ENCODE results near the gene NKAIN1.
"Not testable (repeated sequence)": the region's sequence is repeated elsewhere in the genome, so short reads cannot be mapped to it uniquely, and the experiment has no call there.

Gene NKAIN1

DNA sequence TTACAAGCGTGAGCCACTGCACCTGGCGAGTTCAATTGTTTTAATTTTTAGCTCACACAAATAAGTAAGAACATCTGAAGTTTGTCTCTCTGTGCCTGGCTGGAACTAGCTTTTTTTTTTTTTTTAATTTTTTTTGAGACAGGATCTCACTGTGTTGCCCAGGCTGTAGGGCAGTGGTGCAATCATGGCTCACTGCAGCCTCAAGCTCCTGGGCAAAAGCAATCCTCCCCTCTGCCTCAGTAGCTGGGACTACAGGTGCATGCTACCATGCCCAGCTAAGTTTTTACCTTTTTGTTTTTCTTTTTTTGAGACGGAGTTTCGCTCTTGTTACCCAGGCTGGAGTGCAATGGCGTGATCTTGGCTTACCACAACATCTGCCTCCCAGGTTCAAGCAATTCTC lies 7.9 kb downstream of the NKAIN1 start:
- no peak for DNase-seq

DNA sequence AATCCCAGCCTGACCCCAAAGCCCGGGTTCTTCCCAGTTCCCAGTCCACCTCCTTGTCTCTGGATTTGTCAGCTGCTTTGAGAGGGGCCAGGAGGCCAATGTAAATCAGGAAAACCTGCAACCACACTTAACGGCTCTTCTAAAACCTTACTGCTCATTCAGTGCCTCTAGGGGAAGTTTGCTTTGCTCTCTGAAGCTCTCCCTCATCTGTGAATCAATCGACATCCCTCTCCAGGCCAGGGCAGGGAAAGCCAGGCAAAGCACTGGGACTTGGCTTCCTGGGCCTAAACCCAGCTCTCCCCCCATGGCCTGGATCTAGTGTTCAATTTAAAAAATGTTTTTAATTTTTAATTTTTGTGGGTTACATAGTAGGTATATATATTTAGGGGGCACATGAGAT lies 9.3 kb downstream of the NKAIN1 start:
- no peak for DNase-seq

DNA sequence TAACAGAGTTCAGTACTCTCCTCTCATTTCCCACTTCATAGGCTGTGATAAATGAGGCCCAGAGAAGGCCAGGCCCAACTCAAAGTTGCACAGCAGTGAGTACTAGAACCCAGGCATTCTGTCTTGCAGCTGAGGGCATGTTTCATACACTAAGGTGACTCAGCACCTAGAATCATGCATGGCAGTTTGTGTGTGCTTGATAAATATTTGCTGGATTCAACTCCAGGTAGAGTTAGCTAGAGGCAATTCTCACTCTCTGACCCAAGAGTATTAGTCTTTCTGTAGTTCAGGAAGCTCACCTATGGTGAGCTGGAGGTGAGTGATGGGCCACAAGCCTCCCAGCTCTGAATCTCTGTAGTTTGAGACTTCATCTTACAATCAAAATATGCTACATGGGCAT lies 10.7 kb downstream of the NKAIN1 start:
- DNase-seq = no peak

DNA sequence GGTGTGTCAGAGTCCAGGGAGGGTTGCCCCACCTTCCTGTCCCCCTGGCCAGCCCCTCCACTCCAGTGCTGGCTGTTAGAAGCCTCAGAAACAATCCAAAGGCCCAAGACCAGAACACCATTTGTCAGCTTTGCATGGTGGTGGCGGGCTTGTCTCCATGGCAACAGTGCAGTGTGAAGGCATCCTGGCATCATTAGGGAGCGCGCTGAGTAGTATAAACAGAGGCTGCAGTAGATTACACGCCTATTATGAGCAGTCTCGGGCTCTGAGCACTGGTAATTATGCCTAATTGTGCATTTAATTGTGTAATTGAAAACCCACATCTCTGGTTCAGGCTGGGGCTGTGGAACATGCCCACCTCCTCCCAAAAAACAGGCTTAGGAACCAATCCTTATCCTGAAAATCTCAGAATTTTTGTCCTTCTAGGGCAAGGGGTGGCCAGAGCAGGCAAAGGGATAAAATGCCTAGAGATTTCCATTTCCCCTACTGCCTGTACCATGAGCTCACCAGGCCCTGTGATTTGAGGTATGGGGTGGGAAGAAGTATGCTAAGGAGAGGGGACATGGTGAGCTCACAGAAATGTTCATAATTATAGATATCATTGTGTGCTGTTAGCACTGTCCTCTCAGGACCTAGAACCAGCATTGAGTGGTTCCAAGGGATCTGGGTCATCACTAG lies 11.7 kb downstream of the NKAIN1 start:
- no peak for DNase-seq

DNA sequence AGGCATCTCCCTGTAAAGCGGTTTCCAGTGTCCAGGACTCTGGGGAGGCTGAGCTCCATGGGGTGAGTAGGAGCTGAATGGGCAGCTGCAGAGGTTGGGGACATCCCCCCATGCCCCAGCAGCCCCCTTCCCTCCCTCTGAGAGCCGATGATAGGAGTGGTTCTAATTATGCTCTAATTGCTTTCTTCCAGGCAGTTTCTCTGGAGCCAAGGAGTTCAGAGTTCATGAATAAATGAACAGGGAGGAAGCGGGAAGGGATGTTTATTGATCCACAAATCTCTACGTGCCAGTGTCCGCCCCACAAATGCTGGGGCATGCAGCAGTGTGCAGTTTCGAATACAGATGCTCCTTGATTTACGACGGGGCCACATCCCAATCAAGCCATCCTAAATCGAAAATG lies 15.6 kb downstream of the NKAIN1 start:
- DNase-seq = no peak

DNA sequence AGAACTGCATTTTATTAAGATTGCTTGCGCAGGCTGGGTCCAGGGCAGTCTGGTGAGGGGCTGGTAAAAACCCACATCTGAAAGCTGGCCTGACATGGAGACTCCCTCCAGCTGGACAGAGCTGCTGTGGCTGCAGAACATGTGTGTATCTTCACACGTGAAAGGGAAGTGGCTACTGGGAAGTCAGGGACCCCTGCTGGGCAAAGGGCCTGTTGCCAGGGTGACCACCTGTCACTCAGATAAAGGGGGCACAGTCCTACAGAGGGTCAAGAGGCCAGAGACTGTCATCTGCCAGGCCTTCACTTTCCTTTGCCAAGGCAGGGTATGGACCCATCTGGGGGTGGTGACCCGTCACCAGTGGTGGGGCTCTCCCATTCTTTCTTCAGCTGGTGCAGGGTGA lies 17.5 kb downstream of the NKAIN1 start:
- DNase-seq = no peak

DNA sequence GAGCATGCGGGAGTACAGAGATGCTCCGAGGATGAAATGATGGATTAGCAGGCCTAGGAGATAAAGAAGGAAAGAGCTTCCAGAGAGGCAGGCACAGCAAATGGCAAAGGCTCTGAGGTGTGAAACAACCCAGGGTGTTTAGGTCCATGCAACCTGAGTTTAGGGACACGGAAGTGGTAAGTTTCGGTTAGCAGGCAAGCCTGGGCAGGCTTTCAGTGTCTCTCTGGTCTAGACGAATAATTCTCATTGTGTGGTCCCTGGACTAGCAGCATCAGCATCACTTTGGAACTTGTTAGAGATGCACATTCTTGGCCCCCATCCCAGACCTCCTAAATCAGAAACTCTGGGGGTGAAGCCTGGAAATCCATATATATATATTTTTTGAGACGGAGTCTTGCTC lies 18.6 kb downstream of the NKAIN1 start:
- DNase-seq = no peak

DNA sequence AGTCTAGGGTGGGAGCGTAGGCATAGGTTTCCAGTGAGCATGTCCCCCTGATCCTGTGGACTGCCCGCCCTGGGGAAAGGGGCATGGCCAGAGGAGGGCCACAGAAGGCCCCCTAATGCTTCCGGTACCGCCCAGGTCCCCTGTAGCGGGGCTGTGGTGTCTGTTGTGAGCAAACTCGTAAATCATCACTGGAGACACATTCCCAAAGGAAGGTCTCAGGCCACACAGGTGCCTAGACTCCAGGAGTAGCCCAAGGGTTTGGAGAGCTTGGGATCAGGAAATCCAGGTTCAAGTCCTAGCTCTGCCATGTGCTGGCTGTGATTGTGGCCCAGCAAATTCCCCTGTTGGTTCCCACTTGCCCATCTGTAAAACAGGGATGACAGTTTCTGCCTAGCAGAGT lies 20.2 kb downstream of the NKAIN1 start:
- no peak for DNase-seq

DNA sequence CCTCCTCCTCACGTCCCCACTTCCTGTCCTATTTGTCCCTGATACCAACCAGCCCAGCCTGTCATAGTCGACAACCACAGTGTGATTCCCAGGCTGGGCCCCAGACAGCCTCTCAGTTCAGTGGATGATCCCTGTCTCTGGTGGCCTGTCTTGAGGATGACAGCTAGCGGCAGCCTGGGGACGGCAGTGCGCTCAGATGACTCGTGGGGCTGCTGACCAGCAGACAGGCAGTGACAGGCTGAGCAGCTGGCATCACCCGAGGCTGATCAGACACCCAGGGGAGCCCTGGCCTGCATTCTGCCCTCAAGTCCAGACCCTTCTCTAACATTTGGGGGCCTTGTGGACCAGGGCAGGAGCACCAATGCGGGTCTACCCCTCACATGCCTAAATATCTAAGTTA lies 21.0 kb downstream of the NKAIN1 start:
- DNase-seq = no peak

DNA sequence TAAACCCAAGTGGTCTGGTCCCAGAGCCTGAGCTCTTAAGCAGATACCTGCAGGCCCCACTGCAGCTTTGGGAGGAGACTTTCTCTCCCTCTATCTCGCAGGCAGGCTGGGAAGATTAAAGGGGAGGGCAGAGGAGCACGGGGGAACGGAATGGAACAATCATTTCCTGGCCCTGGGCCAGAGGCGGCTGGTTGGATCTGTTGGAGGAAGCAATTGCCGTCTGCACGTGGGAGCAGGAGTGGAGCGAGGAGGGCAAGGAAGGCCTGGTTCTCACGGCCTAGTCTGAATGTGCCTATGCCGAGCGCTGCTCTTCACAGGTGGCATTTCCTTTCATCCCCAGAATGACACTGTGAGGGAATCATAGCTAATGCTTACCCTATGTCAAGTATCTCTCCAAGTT lies 23.7 kb downstream of the NKAIN1 start:
- peak in 1 of 2 experiments; percentile 31 for DNase-seq

DNA sequence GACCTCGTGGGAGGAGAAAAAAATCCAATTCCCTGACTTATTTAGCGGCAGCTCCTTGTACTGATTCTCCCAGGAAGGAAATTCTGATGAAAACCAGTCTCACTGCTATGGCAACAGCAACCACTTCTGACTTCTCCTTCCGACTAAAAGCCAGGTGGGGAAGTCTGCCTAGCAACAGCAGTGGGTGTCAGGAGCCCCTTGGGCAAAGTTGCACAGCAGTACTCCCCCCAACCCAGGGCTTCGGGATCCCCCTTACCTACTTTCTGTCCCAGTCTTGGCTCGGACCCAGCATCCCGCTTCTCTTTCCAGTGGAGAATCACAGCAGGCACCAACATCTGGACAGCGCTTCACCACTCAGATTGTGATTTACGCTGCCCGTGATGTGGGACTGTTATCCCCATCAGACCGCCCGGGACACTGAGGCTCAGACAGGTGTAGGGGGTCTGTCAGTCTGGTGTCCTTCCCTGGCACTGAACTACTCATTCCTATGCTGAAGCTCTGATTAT lies 24.6 kb downstream of the NKAIN1 start:
- DNase-seq = no peak

DNA sequence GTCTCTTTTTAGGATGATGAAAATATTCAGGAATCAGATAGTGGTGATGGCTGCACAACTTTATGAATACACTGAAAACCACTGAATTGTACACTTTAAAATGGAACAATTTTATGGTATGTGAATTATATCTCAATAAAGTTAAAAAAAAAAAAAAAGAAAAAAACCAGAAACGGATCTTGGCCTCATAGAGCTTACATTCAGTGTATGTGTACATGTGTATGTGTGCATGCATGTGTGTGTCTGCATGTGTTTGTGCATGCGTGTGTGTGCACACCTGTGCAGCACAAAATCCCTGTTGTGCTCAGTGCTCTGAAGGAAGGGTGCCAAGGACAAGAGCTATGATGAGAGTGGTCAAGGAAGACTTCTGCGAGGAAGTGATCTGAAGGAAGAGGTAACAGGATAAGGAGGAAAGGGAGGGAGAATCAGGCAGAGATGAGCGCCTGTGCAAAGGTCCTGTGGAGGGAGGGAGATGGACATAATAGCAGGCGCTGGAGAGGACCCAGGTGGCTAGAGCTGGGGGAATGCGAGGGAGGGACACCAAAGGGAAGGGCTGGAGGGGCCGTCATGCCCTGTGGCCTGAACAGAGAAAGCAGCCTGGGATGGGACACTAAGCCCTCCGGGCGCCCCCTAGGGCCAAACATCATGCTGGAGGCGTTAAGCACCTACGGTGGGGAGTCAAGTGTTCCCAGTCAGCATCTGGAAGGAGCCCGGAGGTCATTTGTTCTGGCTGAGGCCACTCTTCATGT lies 25.2 kb downstream of the NKAIN1 start:
- DNase-seq = no peak

DNA sequence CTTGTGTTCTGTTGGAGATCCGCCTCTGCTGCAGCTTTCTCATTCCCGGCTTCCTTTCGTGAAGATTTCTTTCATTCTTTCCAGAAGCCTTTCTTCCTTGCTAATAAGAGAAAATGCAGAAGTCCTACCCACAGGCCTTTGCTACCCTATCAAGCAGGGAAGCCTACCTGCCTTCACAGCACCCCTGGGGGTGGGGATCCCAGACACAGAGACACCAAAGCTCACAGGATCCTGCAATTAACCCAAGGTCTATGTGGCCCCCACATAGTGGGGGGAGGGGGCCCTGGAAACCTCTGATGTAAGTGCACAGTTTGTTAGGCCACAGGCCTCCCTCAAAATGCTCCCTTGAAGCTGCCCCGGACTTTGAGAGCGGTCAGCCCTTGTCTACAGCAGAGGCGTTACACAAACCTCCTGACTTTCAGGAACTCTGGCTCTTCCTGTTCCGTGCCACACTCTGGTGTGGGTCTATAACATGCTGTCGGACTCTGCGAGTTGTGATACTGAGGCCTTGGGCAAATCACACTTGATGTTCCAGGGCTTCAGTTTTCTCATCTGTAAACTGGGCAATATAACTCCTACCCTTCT lies 31.2 kb downstream of the NKAIN1 start:
- no peak for DNase-seq

DNA sequence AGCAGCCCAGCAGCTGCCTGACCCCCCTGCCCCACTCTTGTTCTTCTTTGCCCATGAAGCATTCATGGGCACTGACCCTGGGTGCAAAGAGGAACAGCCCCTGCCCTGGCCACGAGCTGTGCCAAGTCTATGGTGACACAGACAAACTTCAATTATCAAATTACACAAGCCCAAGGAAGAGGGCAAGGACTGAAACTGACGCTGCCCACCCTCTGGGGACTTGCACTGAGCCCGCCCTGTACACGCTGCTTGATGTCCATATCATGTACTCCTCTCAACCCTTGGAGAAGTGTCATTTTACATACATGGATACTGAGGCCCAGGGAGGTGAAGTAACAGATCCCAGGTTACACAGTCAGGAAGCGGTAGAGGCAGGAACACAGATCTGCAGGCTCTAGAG lies 32.1 kb downstream of the NKAIN1 start:
- no peak for DNase-seq

DNA sequence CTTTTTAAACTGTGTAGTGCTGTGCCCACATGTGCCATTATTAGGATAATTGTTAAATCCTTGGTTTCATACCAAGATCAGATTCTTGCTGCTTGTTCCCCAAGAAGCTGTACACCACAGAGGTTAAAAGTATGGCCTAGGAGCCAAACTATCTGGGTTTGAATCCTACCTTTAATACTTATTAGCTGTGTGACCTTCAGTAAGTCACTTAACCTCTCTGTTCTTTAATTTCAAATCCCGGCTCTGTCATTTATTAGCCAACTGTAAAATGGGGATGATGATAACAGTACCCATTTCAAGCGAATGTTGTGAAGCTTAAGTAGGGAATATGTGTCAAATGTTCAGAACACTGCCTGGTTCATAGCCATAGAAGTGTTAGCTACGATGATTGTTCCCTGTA lies 32.6 kb downstream of the NKAIN1 start:
- no peak for DNase-seq

DNA sequence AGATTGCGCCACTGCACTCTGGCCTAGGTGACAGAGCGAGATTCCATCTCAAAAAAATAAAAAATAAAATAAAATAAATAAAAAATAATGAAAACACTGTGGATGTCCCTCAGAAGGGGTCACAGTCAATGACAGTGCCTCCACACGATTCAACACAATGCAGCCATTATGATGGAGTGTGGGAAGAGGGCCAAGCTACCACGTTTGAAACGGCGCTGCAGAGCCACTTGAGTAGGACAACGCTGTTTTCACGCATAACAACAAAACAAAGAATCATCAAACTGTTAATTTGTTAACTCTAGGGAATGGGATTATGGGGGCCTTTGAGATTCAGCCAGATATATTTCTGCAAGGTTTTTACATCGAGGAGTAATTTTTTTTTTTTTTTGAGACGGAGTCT lies 36.5 kb downstream of the NKAIN1 start:
- no peak for DNase-seq

DNA sequence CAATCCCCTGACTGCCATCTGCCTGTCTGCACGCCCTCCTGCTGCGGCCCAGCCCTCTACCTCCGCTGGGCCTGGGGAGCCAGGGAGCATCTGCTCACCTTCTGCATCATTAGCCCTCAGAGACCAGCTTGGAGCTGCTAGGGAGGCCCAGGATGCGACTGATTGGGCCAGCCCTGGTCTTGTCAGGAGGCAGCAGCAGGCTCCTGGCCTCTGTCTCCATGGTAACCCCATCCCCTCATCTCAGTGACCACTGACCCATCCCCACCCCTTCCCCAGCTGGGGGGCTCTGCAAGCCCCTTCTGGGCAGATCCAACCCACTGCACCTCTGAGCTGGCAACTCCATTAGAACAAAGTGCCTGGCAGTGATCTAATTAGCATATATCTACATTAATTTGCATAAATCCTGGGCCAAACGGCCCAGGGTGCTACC lies 37.7 kb downstream of the NKAIN1 start:
- no peak for DNase-seq

DNA sequence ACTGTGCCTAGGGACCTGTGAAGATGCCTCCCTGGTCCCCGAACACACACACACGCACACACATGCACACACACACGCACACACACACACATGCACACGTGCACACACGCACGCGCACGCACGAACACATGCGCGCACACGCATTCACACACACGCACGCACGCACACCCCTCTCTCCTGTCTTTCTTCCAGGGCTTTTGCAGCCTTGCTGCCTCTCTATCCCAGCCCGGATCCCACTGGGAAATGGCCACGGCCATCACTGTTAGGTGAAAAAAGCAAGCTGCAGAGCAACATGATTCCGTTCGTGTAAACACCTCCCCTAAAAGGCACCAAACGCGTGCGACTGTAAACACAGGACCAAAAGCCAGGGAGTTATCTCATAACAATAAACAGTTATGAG lies 39.7 kb downstream of the NKAIN1 start:
- no peak for DNase-seq

DNA sequence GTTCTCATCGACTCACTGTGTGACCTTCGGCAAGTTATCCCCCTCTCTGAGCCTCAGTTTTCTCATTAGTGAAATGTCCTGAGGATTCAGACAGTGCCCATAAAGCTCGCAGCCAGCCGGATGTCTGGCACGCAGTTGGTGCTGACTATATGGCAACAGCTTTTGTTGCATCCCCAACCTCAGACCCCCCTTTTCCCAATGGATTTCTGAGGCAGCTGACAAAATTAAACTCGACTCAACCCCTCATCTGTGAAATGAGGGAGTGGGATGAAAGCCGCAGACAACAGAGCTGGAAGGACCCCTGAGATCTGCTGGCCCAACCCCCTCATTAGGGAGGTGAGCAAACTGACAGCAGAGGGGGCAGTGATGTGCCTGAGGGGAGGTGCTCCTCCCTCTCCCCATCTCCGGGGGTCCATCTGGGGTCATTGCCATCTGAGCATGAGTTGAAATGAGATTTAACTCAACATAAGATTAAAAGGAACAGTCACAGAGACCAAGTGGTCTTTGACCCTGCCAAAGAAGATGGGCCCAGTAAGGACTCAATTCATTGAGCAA lies 40.4 kb downstream of the NKAIN1 start:
- DNase-seq = no peak

DNA sequence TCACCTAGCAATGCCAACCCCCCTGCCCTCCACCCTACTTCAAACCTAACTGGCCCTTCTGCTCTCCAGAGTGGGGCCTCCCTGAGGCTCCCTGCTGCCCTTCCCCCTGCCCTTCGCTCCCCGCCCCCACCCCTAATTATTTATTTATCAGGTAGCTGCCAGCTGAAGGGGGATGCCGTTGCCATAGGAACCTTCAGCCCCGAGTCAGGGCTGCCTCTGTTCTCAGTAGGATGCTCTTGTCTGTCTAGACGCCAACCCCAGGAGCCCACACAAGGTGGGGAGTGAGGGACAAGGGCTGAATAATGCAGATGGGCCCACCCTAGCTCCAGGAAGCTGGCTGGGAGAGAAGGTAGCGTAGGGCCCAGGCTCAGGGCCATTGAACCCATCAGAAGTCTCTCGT lies 41.1 kb downstream of the NKAIN1 start:
- no peak for DNase-seq

DNA sequence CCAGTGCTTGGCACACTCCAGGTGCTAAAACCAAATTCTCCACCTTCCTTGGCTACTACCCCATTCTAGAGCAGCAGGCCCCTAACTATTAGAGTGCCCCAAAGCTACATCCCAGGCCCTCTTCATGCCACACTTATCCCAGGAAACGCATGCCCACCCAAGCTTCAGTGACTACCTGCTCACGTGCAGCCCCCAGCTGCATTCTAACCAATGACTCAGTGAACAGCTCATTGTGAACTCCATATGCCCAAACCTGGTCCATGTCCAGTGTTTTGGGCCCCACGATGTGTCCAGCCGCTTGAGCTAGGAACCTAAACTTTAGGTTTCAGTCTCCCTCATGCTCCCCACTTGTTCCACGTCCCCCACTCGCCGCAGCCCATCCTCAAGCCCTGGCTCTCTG lies 41.5 kb downstream of the NKAIN1 start:
- DNase-seq = no peak

DNA sequence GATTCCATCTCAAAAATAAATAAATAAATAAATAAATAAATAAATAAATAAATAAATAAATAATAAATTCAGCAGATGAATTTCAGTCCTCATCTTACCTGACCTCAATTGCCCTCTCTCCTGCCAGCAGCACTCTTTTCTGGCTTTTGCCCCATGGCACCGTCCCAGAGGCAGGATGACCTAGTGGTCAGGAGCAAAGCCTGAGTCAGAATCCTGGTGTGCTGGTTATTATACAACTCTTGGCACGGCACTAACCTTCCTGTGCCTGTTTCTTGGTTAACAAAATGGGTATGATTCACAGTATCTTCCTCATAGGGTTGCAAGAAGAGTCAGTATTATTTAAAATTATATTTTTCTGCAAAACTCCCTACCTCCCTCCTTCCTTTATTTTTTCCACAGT lies 43.0 kb downstream of the NKAIN1 start:
- no peak for DNase-seq

DNA sequence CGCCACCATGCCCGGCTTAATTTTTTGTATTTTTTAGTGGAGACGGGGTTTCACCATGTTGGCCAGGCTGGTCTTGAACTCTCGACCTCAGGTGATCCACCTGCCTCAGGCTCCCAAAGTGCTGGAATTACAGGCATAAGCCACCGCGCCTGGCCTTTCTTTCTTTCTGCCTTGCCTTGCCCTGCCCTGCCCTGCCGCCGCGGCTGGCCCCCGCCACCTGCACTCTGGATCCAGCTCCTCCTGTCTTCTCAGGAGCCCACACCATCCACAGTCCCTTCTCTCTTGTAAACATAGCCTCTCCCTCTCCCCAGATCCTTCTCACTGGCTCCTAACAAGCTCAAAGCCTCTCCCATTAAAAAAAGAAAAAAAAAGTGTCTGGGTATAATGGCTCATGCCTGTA lies 44.4 kb downstream of the NKAIN1 start:
- DNase-seq = not testable (repeated sequence)

DNA sequence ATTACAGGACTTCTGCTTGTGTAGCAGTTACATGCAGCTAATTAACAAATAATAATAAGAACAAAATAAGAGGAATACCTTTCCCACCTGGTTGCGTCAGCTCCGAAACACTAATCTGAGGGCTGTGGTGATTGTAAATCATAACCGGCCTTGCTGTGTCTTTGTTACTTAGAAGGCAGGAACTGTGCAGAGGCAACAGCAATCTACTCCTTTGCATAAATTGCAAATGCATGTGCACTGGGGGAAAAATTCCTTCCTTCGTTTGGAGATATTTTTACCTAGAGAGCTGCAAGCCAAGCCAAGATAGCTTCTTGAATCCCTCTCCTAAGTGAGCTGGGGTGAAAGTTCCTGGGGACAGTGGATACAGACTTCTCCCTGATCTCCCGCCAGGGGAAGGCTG lies 46.0 kb downstream of the NKAIN1 start:
- no peak for DNase-seq
